Mammary epithelial cell (primary cell): ENCODE results near the gene WDR45B.

Experiments used
- EZH2 ChIP-seq: IDR thresholded peaks from 2 replicates; pipeline ENCODE4 v1.6.1; 2012; ENCODE audit warnings: low read length, inconsistent platforms, borderline replicate concordance
- TF ChIP-seq, protein P1 (sequence below), 2 donors: IDR thresholded peaks in 1 of 2; conservative IDR thresholded peaks in 1 of 2; 2 replicates each; pipeline ENCODE4 v1.5.1; 2011 to 2012; ENCODE audit warnings: inconsistent platforms in 2 of 2, low read length in 2 of 2, mild to moderate bottlenecking in 2 of 2, control low read depth in 1 of 2, low read depth in 1 of 2; ENCODE audit not compliant: insufficient read depth in 1 of 2; ENCODE audit errors: extremely low read depth in 1 of 2

- TF ChIP-seq EZH2 = no peak
- TF ChIP-seq, protein P1, sequence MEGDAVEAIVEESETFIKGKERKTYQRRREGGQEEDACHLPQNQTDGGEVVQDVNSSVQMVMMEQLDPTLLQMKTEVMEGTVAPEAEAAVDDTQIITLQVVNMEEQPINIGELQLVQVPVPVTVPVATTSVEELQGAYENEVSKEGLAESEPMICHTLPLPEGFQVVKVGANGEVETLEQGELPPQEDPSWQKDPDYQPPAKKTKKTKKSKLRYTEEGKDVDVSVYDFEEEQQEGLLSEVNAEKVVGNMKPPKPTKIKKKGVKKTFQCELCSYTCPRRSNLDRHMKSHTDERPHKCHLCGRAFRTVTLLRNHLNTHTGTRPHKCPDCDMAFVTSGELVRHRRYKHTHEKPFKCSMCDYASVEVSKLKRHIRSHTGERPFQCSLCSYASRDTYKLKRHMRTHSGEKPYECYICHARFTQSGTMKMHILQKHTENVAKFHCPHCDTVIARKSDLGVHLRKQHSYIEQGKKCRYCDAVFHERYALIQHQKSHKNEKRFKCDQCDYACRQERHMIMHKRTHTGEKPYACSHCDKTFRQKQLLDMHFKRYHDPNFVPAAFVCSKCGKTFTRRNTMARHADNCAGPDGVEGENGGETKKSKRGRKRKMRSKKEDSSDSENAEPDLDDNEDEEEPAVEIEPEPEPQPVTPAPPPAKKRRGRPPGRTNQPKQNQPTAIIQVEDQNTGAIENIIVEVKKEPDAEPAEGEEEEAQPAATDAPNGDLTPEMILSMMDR (conservative IDR thresholded peaks at IDR 0.05 in 1 of 2, IDR thresholded peaks at IDR 0.05 in 1 of 2; ENCODE audit: extremely low read depth in 1 of 2, insufficient read depth in 1 of 2, low read depth in 1 of 2, low read length in 2 of 2) = no peak
Measured at GRCh38 chr17:82663381-82664275, 15.4 kb upstream of the WDR45B start.
